HepG2 (cell line): ENCODE data around the gene CYP4F12. TPM values are rescaled to one million over a fixed set of nuclear protein-coding genes. Genes with fewer than 3 reads are reported as not detected.
A peak's percentile ranks its signal among the peaks of the same experiment; 100 is the strongest.

Source experiments
- FOXA1 ChIP-seq, 2 experiments: fragments of 450-650 bp in 1 of 2; sonication (generic) in 1 of 2; formaldehyde crosslinking in 1 of 2; IDR thresholded peaks; 2 replicates each; pipeline versions ENCODE4 v1.4.0 to v1.6.1; 2016 to 2020; ENCODE audit warnings: missing genetic modification reagents in 1 of 2
- FOXP1 ChIP-seq, 2 experiments: fragments of 450-650 bp in 1 of 2; IDR thresholded peaks; 2 replicates each; pipeline ENCODE4 v1.6.1; 2017 to 2018; ENCODE audit warnings: antibody characterized with exemption in 1 of 2
- FOXP4 ChIP-seq: sonication (generic); formaldehyde crosslinking; IDR thresholded peaks from 2 replicates; pipeline ENCODE4 v1.4.0; 2020; ENCODE audit warnings: missing genetic modification reagents
- GABPB1 ChIP-seq: IDR thresholded peaks from 2 replicates; pipeline ENCODE4 v1.6.1; 2016; ENCODE audit warnings: mild to moderate bottlenecking, missing genetic modification reagents, moderate library complexity, missing compliant biosample characterization
- HIVEP1 ChIP-seq: sonication (generic); formaldehyde crosslinking; IDR thresholded peaks from 2 replicates; pipeline ENCODE4 v1.4.0; 2020; ENCODE audit warnings: mild to moderate bottlenecking, missing genetic modification reagents
- HMGXB4 ChIP-seq, 2 experiments: sonication (generic) in 1 of 2; formaldehyde crosslinking in 1 of 2; IDR thresholded peaks; 2 replicates each; pipeline versions ENCODE4 v1.4.0 to v1.6.1; 2018 to 2020; ENCODE audit warnings: missing genetic modification reagents in 2 of 2, borderline replicate concordance in 1 of 2, low read depth in 1 of 2, mild to moderate bottlenecking in 1 of 2, missing biosample characterization in 1 of 2
- NBN ChIP-seq: fragments of 450-650 bp; conservative IDR thresholded peaks from 2 replicates; pipeline ENCODE4 v1.6.1; 2017
- NONO ChIP-seq, 2 experiments: fragments of 450-650 bp in 1 of 2; sonication (generic) in 1 of 2; formaldehyde crosslinking in 1 of 2; IDR thresholded peaks in 1 of 2; conservative IDR thresholded peaks in 1 of 2; 2 replicates each; pipeline versions ENCODE4 v1.6.1 to v1.8.0; 2017 to 2022; ENCODE audit warnings: mild to moderate bottlenecking in 1 of 2, missing genetic modification reagents in 1 of 2, moderate library complexity in 1 of 2
- PHF20 ChIP-seq: sonication (generic); formaldehyde crosslinking; IDR thresholded peaks from 2 replicates; pipeline ENCODE4 v1.5.0; 2020; ENCODE audit warnings: mild to moderate bottlenecking, missing genetic modification reagents
- PHF21A ChIP-seq: sonication (generic); formaldehyde crosslinking; IDR thresholded peaks from 2 replicates; pipeline ENCODE4 v1.5.0; 2020; ENCODE audit warnings: mild to moderate bottlenecking, missing genetic modification reagents
- POGZ ChIP-seq: sonication (generic); formaldehyde crosslinking; IDR thresholded peaks from 2 replicates; pipeline ENCODE4 v1.4.0; 2020; ENCODE audit warnings: mild to moderate bottlenecking, missing genetic modification reagents
- PTBP1 ChIP-seq: fragments of 200-400 bp; formaldehyde crosslinking; IDR thresholded peaks from 2 replicates; pipeline ENCODE4 v1.6.1; 2018; ENCODE audit warnings: low read length, low read depth; ENCODE audit not compliant: poor library complexity, severe bottlenecking
- SNAPC5 ChIP-seq: sonication (generic); formaldehyde crosslinking; IDR thresholded peaks from 2 replicates; pipeline ENCODE4 v1.8.1; 2023; ENCODE audit warnings: mild to moderate bottlenecking, missing genetic modification reagents, borderline replicate concordance
- SYNCRIP ChIP-seq: fragments of 200-400 bp; formaldehyde crosslinking; IDR thresholded peaks from 2 replicates; pipeline ENCODE4 v1.6.1; 2018; ENCODE audit warnings: mild to moderate bottlenecking, low read depth, low read length; ENCODE audit not compliant: insufficient read depth
- ZMAT3 ChIP-seq: sonication (generic); formaldehyde crosslinking; conservative IDR thresholded peaks from 2 replicates; pipeline ENCODE4 v1.7.0; 2021; ENCODE audit warnings: missing genetic modification reagents
- ZNF280B ChIP-seq: sonication (generic); formaldehyde crosslinking; IDR thresholded peaks from 2 replicates; pipeline ENCODE4 v1.5.0; 2020; ENCODE audit warnings: missing genetic modification reagents, mild to moderate bottlenecking, borderline replicate concordance
- ZNF331 ChIP-seq: sonication (generic); formaldehyde crosslinking; IDR thresholded peaks from 2 replicates; pipeline ENCODE4 v1.4.0; 2020; ENCODE audit warnings: missing genetic modification reagents
- ZNF552 ChIP-seq: sonication (generic); formaldehyde crosslinking; IDR thresholded peaks from 2 replicates; pipeline ENCODE4 v1.9.0; 2022; ENCODE audit warnings: missing genetic modification reagents, mild to moderate bottlenecking, borderline replicate concordance
- ZNF619 ChIP-seq: sonication (generic); formaldehyde crosslinking; IDR thresholded peaks from 2 replicates; pipeline ENCODE4 v1.4.0; 2020; ENCODE audit warnings: mild to moderate bottlenecking, missing genetic modification reagents
- ZNF644 ChIP-seq: IDR thresholded peaks from 2 replicates; pipeline ENCODE4 v1.6.1; 2016; ENCODE audit warnings: low read depth
- ZNF713 ChIP-seq: sonication (generic); formaldehyde crosslinking; IDR thresholded peaks from 2 replicates; pipeline ENCODE4 v1.4.0; 2020; ENCODE audit warnings: mild to moderate bottlenecking, missing genetic modification reagents
- ZSCAN31 ChIP-seq: sonication (generic); formaldehyde crosslinking; IDR thresholded peaks from 2 replicates; pipeline ENCODE4 v1.5.0; 2020; ENCODE audit warnings: low read depth, mild to moderate bottlenecking, missing genetic modification reagents
- polyA plus RNA-seq, 8 experiments: library from polyadenylated mRNA; depleted of rRNA in 3 of 8; stranded (reverse) in 7 of 8; unstranded in 1 of 8; fragments of >200 nt; fragmentation: Illumina TruSeq in 4 of 8; extraction: Trizol in 4 of 8; gene quantifications; 2 replicates each; pipeline versions ENCODE4 v1.2.1 to v1.2.3, GENCODE V29; 2011 to 2016; ENCODE audit warnings: low read depth in 4 of 8, missing spikeins in 1 of 8, mixed read lengths in 1 of 8; ENCODE audit not compliant: insufficient read depth in 1 of 8
- total RNA-seq, 5 experiments: library from RNA; depleted of rRNA; stranded (reverse); fragments of >200 nt; fragmentation: Illumina TruSeq; extraction: Trizol; gene quantifications; 2 replicates each; pipeline ENCODE4 v1.2.3, GENCODE V29; 2016; ENCODE audit warnings: low read depth in 1 of 5

Gene CYP4F12
- total and polyA plus RNA-seq, 2 of the 13 experiments (the other 11 are each of a cell fraction or from before 2014, with no cell fraction given): 29.9 to 30.8 TPM

GRCh38 chr19:15673176-15673654, 328 bp downstream of the CYP4F12 start (continued):
- TF ChIP-seq HMGXB4 (CRISPR knock-in tag; IDR thresholded peaks at IDR 0.05; ENCODE audit: borderline replicate concordance in 1 of 2, low read depth in 1 of 2) (peak in 1 of 2 experiments; percentile 9; a peak in 1 of 4 replicates), NBN (no peak), FOXP1 (IDR thresholded peaks at IDR 0.05) (peak; percentile 55), FOXP1 (CRISPR knock-in tag; IDR thresholded peaks at IDR 0.05) (peak; percentile 60; the same call in 1 of the 2 replicates), PHF21A (peak; percentile 97), FOXP4 (peak; percentile 44; the same call in 1 of the 2 replicates), ZNF713 (CRISPR knock-in tag) (no peak), ZNF552 (CRISPR knock-in tag) (0 out of 2 replicates have a peak, but pooled peaks have one; percentile 46), SYNCRIP (no peak), PHF20 (CRISPR knock-in tag) (0 out of 2 replicates have a peak, but pooled peaks have one; percentile 18), SNAPC5 (CRISPR knock-in tag) (no peak), POGZ (CRISPR knock-in tag) (peak; percentile 35; the same call in 1 of the 2 replicates), GABPB1 (CRISPR knock-in tag) (peak; percentile 25; the same call in 1 of the 2 replicates), FOXA1 (IDR thresholded peaks at IDR 0.05) (peak; percentile 80), FOXA1 (CRISPR knock-in tag; IDR thresholded peaks at IDR 0.05) (peak; percentile 89), ZNF619 (CRISPR knock-in tag) (peak; percentile 22; the same call in 1 of the 2 replicates), ZSCAN31 (CRISPR knock-in tag) (0 out of 2 replicates have a peak, but pooled peaks have one; percentile 42), ZNF331 (peak; percentile 48; the same call in 1 of the 2 replicates), PTBP1 (no peak), ZMAT3 (CRISPR knock-in tag) (peak; percentile 86; the same call in 1 of the 2 replicates), HIVEP1 (CRISPR knock-in tag) (no peak), ZNF280B (CRISPR knock-in tag) (0 out of 2 replicates have a peak, but pooled peaks have one; percentile 2), NONO (IDR thresholded peaks at IDR 0.05) (no peak), NONO (CRISPR knock-in tag; conservative IDR thresholded peaks at IDR 0.05) (peak; percentile 54; the same call in 1 of the 2 replicates), ZNF644 (no peak)
